Measurements from ENCODE around the gene TIMP4. TPM values are rescaled to one million over a fixed set of nuclear protein-coding genes. Genes with fewer than 3 reads are reported as not detected.

TIMP4 gene
- total RNA-seq, 1 experiment from 2014 or later, result not detected

DNA sequence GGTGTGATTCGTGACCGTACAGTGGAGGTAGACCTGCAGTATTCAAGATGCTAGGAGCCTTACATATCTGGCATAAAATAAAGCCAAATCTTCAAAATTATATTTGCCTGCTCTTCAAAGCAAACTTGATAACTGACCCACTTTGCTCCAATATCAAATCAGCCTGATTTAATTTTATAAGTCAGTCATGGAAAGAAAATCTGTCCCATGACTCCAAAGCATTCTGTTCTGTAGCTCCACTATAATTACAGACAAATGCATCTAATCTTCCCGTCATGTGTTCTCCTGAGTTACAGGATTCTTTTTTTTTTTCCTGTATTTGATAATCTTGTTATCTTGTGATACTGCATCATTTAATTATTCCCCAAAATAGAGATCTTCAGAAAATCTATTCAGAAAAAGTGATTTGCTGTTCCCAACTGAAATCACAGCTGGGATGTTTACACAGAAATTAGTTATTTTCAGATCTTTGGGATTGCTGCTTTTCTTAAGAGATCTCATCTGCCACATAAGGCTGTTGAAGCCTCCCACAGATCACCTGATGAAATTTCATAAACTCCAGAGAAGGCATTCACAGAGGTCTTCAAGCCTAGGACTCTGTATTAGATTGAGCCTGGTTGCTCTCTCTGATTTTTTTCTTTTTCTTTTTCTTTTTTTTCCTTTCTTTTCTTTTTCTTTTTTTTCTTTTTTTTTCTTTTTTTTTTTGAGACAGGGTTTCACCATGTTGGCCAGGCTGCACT is 27.2 kb downstream of the TIMP4 start:
- no peak overlapping the region for H3K27ac Mint-ChIP-seq (ENCODE audit: low read depth, unreplicated experiment)
- no peaks in the 10 kb centered on the region for H3K36me3 Mint-ChIP-seq (ENCODE audit: insufficient read depth, unreplicated experiment)
- H3K4me3 Mint-ChIP-seq (ENCODE audit: unreplicated experiment), result no peak overlapping the region
- no peak for DNase-seq (ENCODE audit: unreplicated experiment)
- no peaks in the 10 kb centered on the region for H3K9me3 Mint-ChIP-seq (ENCODE audit: unreplicated experiment)
- ChIA-PET CTCF (interaction anchor here (0.6 to 8.5 kb wide), 7 partner anchors 45 to 427 kb away, joined by 3 to 246 read pairs (median 4); no protein-coding TSS in a partner anchor), POLR2A (interaction anchor here (0.6 to 1.4 kb wide), 2 partner anchors 46 to 353 kb away, joined by 3 to 4 read pairs; partner anchors contain the start of gene TSEN2)
- intact Hi-C loops (cut with micrococcal nuclease), result loop anchor here (10.0 kb wide), 1 partner anchor 573 kb away; no protein-coding TSS in a partner anchor
- no peaks in the 10 kb centered on the region for H3K4me1 Mint-ChIP-seq (ENCODE audit: insufficient read depth, unreplicated experiment)
- TF ChIP-seq, protein P1, sequence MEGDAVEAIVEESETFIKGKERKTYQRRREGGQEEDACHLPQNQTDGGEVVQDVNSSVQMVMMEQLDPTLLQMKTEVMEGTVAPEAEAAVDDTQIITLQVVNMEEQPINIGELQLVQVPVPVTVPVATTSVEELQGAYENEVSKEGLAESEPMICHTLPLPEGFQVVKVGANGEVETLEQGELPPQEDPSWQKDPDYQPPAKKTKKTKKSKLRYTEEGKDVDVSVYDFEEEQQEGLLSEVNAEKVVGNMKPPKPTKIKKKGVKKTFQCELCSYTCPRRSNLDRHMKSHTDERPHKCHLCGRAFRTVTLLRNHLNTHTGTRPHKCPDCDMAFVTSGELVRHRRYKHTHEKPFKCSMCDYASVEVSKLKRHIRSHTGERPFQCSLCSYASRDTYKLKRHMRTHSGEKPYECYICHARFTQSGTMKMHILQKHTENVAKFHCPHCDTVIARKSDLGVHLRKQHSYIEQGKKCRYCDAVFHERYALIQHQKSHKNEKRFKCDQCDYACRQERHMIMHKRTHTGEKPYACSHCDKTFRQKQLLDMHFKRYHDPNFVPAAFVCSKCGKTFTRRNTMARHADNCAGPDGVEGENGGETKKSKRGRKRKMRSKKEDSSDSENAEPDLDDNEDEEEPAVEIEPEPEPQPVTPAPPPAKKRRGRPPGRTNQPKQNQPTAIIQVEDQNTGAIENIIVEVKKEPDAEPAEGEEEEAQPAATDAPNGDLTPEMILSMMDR (IDR thresholded peaks at IDR 0.05; ENCODE audit: unreplicated experiment), result no peak
- no TSS peak for BruUV-seq (replicated peaks)
- H3K27me3 Mint-ChIP-seq (ENCODE audit: insufficient read depth, unreplicated experiment), result peaks cover 76% of the 10 kb centered on the region

GRCh38 chr3:12127391-12127790 is 31.3 kb downstream of the TIMP4 start:
- ChIA-PET POLR2A (interaction anchor here (1.4 kb wide), 1 partner anchor 381 kb away, joined by 4 read pairs; no protein-coding TSS in a partner anchor), CTCF (interaction anchor here (0.6 to 1.1 kb wide), 4 partner anchors 9 to 510 kb away, joined by 3 read pairs; no protein-coding TSS in a partner anchor)
- no peaks in the 10 kb centered on the region for H3K9me3 Mint-ChIP-seq (ENCODE audit: unreplicated experiment)
- no peak overlapping the region for H3K4me3 Mint-ChIP-seq (ENCODE audit: unreplicated experiment)
- TF ChIP-seq, protein P1 (IDR thresholded peaks at IDR 0.05; ENCODE audit: unreplicated experiment), result no peak
- DNase-seq (ENCODE audit: unreplicated experiment), result no peak
- H3K27ac Mint-ChIP-seq (ENCODE audit: low read depth, unreplicated experiment), result no peak overlapping the region
- H3K4me1 Mint-ChIP-seq (ENCODE audit: insufficient read depth, unreplicated experiment), result no peaks in the 10 kb centered on the region
- H3K36me3 Mint-ChIP-seq (ENCODE audit: insufficient read depth, unreplicated experiment), result no peaks in the 10 kb centered on the region
- intact Hi-C loops (cut with micrococcal nuclease), result no loop called here
- BruUV-seq (replicated peaks), result no TSS peak
- H3K27me3 Mint-ChIP-seq (ENCODE audit: insufficient read depth, unreplicated experiment), result peaks cover 51% of the 10 kb centered on the region

DNA sequence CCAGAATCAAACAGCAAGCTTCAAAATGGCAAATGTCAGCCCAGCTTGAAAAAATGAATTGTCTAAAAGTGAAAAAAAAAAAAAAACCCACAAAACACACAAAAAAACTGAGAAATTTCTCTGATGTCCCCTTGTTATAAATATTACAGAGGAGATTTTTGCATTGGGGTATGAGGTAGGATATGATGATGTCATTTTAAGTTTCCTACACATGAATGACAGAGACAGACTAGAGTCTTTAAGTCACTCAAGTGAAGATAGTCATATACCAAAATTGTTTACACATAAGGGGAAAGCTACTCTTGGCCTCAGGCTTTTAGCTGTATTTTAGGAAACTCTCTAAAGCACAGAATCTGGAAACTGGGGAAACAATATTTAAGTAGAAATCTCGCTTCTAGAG is 32.9 kb downstream of the TIMP4 start:
- Mint-ChIP-seq H3K4me3 (ENCODE audit: unreplicated experiment) (no peak overlapping the region), H3K4me1 (ENCODE audit: insufficient read depth, unreplicated experiment) (peaks cover 3% of the 10 kb centered on the region), H3K9me3 (ENCODE audit: unreplicated experiment) (no peaks in the 10 kb centered on the region), H3K27ac (ENCODE audit: low read depth, unreplicated experiment) (no peak overlapping the region), H3K27me3 (ENCODE audit: insufficient read depth, unreplicated experiment) (peaks cover 35% of the 10 kb centered on the region), H3K36me3 (ENCODE audit: insufficient read depth, unreplicated experiment) (no peaks in the 10 kb centered on the region)
- no TSS peak for BruUV-seq (replicated peaks)
- TF ChIP-seq, protein P1 (IDR thresholded peaks at IDR 0.05; ENCODE audit: unreplicated experiment), result no peak
- intact Hi-C loops (cut with micrococcal nuclease), result no loop called here
- ChIA-PET POLR2A (interaction anchor here (0.7 kb wide), 1 partner anchor 280 kb away, joined by 6 read pairs; no protein-coding TSS in a partner anchor), CTCF (interaction anchor here (0.8 to 1.9 kb wide), 4 partner anchors 49 to 354 kb away, joined by 3 to 11 read pairs (median 4); no protein-coding TSS in a partner anchor)
- no peak for DNase-seq (ENCODE audit: unreplicated experiment)

DNA sequence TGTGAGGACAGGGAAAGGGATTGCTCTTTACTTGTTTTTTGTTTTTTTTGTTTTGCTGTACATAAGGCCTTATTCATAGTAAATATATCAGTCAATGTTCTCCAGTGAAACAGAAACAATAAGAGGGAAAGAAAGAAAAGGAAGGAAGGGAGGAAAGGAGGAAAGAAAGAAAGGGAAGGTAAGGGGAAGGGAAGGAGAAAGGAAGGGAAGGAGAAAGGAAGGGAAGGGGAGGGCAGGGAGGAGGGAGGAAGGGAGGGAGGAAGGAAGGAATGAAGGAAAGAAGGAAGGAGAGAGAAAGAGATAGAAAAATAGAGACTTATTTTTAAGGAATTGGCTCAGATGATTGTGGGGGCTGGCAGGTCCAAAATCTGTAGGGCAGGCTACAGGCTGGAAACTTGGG is 37.2 kb downstream of the TIMP4 start:
- BruUV-seq (replicated peaks), result no TSS peak
- Mint-ChIP-seq H3K36me3 (ENCODE audit: insufficient read depth, unreplicated experiment) (no peaks in the 10 kb centered on the region), H3K27ac (ENCODE audit: low read depth, unreplicated experiment) (no peak overlapping the region), H3K4me3 (ENCODE audit: unreplicated experiment) (no peak overlapping the region), H3K27me3 (ENCODE audit: insufficient read depth, unreplicated experiment) (peaks cover 15% of the 10 kb centered on the region), H3K9me3 (ENCODE audit: unreplicated experiment) (no peaks in the 10 kb centered on the region), H3K4me1 (ENCODE audit: insufficient read depth, unreplicated experiment) (peaks cover 7% of the 10 kb centered on the region)
- ChIA-PET POLR2A (no interaction called here), CTCF (interaction anchor here (0.7 to 2.2 kb wide), 3 partner anchors 358 to 408 kb away, joined by 3 to 13 read pairs (median 5); no protein-coding TSS in a partner anchor)
- intact Hi-C loops (cut with micrococcal nuclease), result no loop called here
- no peak for DNase-seq (ENCODE audit: unreplicated experiment)
- TF ChIP-seq, protein P1 (IDR thresholded peaks at IDR 0.05; ENCODE audit: unreplicated experiment), result no peak
